ENCODE results near the gene AGAP6. TPM values are rescaled to one million over a fixed set of nuclear protein-coding genes. Genes with fewer than 3 reads are reported as not detected.
"Not testable (repeated sequence)": the region's sequence is repeated elsewhere in the genome, so short reads cannot be mapped to it uniquely, and the experiment has no call there.

Gene AGAP6
- total and polyA plus RNA-seq, 2 experiments from 2014 or later = 12.9 to 13.3 TPM

GRCh38 chr10:50033481-50033880 is 45.3 kb downstream of the AGAP6 start (continued):
- TF ChIP-seq CREB1 (CRISPR knock-in tag; IDR thresholded peaks at IDR 0.05; ENCODE audit: low read depth) (no peak), EZH2phosphoT487 (IDR thresholded peaks at IDR 0.05; ENCODE audit: unreplicated experiment) (no peak), NANOG (IDR thresholded peaks at IDR 0.05; ENCODE audit: borderline replicate concordance) (no peak), ZNF331 (CRISPR knock-in tag; IDR thresholded peaks at IDR 0.05; ENCODE audit: low read depth) (no peak)

- H3K9me3 Mint-ChIP-seq; H3K9me2 ChIP-seq (ENCODE audit: insufficient read depth); ATAC-seq; H3K36me3 ChIP-seq (ENCODE audit: insufficient read depth); H3K4me1 Mint-ChIP-seq; H3K27ac ChIP-seq (ENCODE audit: low read depth); H3K4me1 ChIP-seq (ENCODE audit: insufficient read depth); H4K20me1 ChIP-seq (replicated peaks; ENCODE audit: insufficient read depth); H3K27ac Mint-ChIP-seq; H3K4me3 Mint-ChIP-seq; H3K4me3 ChIP-seq; H3K4me2 ChIP-seq; H3K27me3 ChIP-seq (ENCODE audit: insufficient read depth); H3F3A ChIP-seq (replicated peaks; ENCODE audit: low read depth); H3K79me2 ChIP-seq (replicated peaks; ENCODE audit: insufficient read depth); H3K36me3 Mint-ChIP-seq (ENCODE audit: low read depth); H2AFZ ChIP-seq; H3K27me3 Mint-ChIP-seq (ENCODE audit: insufficient read depth, low read depth, poor library complexity): not testable (repeated sequence)
- DNase-seq (ENCODE audit: low spot score) = peak; percentile 10
These were observed 47.1 kb downstream of the AGAP6 start for GRCh38 chr10:50035337-50035736.

GRCh38 chr10:50044941-50045664 is 56.9 kb downstream of the AGAP6 start:
- Histone ChIP-seq H3K79me2 (replicated peaks; ENCODE audit: insufficient read depth) (no peaks in the 10 kb centered on the region), H3F3A (replicated peaks; ENCODE audit: low read depth) (no peaks in the 10 kb centered on the region), H3K9me2 (ENCODE audit: insufficient read depth) (no peaks in the 10 kb centered on the region), H4K20me1 (replicated peaks; ENCODE audit: insufficient read depth) (no peaks in the 10 kb centered on the region), H2AFZ (no peak overlapping the region), H3K4me2 (no peak overlapping the region), H3K27me3 (ENCODE audit: insufficient read depth) (no peaks in the 10 kb centered on the region), H3K4me3 (no peak overlapping the region), H3K27ac (ENCODE audit: low read depth) (no peak overlapping the region), H3K4me1 (ENCODE audit: insufficient read depth) (no peaks in the 10 kb centered on the region), H3K36me3 (ENCODE audit: insufficient read depth) (no peaks in the 10 kb centered on the region)
- H3K36me3 Mint-ChIP-seq (ENCODE audit: low read depth) = no peaks in the 10 kb centered on the region
- H3K27me3 Mint-ChIP-seq (ENCODE audit: insufficient read depth, low read depth, poor library complexity) = peaks cover 2% of the 10 kb centered on the region
- H3K9me3 Mint-ChIP-seq = no peaks in the 10 kb centered on the region
- peaks cover 3% of the 10 kb centered on the region; the same call in 2 of the 3 replicates for H3K4me1 Mint-ChIP-seq
- DNase-seq (ENCODE audit: low spot score) (peak; percentile 6), ATAC-seq (no peak)
- H3K4me3 Mint-ChIP-seq = no peak overlapping the region
- no peak overlapping the region for H3K27ac Mint-ChIP-seq
- TF ChIP-seq EZH2 (IDR thresholded peaks at IDR 0.05; ENCODE audit: low read depth, unreplicated experiment) (no peak), REST (IDR thresholded peaks at IDR 0.05; ENCODE audit: unreplicated experiment) (no peak), ZNF114 (CRISPR knock-in tag; IDR thresholded peaks at IDR 0.05) (no peak), POLR2AphosphoS5 (IDR thresholded peaks at IDR 0.05; ENCODE audit: low read depth) (no peak), EZH2phosphoT487 (IDR thresholded peaks at IDR 0.05; ENCODE audit: unreplicated experiment) (no peak), NANOG (IDR thresholded peaks at IDR 0.05; ENCODE audit: borderline replicate concordance) (no peak), ZNF462 (CRISPR knock-in tag; IDR thresholded peaks at IDR 0.05) (no peak)
